Measurements from ENCODE around the gene TMEM200A.

- TF ChIP-seq, protein P1, sequence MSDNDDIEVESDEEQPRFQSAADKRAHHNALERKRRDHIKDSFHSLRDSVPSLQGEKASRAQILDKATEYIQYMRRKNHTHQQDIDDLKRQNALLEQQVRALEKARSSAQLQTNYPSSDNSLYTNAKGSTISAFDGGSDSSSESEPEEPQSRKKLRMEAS (IDR thresholded peaks at IDR 0.05; ENCODE audit: insufficient read depth, insufficient read length), result no peak
- TF ChIP-seq CTCF (IDR thresholded peaks at IDR 0.05; ENCODE audit: extremely low read depth in 1 of 2, insufficient read depth in 1 of 2, low read depth in 1 of 2, low read length in 2 of 2) (no peak), POLR2AphosphoS5 (IDR thresholded peaks at IDR 0.05; ENCODE audit: insufficient read depth, low read depth, low read length) (no peak), POLR2A (IDR thresholded peaks at IDR 0.05; ENCODE audit: low read depth, low read length) (no peak), MYC (IDR thresholded peaks at IDR 0.05; ENCODE audit: low read depth, low read length) (no peak)
Measured at GRCh38 chr6:130364224-130364780, 1.5 kb upstream of the TMEM200A start.

All from endothelial cell of umbilical vein (primary cell).